Measurements from ENCODE around the gene GNA14.

GRCh38 chr9:77488439-77489126 is 159.5 kb downstream of the GNA14 start:
- TF ChIP-seq POLR2A (IDR thresholded peaks at IDR 0.05), result no peak
- TF ChIP-seq, protein P1, sequence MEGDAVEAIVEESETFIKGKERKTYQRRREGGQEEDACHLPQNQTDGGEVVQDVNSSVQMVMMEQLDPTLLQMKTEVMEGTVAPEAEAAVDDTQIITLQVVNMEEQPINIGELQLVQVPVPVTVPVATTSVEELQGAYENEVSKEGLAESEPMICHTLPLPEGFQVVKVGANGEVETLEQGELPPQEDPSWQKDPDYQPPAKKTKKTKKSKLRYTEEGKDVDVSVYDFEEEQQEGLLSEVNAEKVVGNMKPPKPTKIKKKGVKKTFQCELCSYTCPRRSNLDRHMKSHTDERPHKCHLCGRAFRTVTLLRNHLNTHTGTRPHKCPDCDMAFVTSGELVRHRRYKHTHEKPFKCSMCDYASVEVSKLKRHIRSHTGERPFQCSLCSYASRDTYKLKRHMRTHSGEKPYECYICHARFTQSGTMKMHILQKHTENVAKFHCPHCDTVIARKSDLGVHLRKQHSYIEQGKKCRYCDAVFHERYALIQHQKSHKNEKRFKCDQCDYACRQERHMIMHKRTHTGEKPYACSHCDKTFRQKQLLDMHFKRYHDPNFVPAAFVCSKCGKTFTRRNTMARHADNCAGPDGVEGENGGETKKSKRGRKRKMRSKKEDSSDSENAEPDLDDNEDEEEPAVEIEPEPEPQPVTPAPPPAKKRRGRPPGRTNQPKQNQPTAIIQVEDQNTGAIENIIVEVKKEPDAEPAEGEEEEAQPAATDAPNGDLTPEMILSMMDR (IDR thresholded peaks at IDR 0.05), result no peak

All from lower leg skin (tissue), 3 donors.